HepG2 (cell line): ENCODE data around the gene TRIP4. TPM values are rescaled to one million over a fixed set of nuclear protein-coding genes. Genes with fewer than 3 reads are reported as not detected.
A peak's percentile ranks its signal among the peaks of the same experiment; 100 is the strongest.

Source experiments
- BHLHE40 ChIP-seq: IDR thresholded peaks from 2 replicates; pipeline ENCODE4 v1.6.1; 2011; ENCODE audit warnings: low read length, improper control_type of control experiment
- CCAR2 ChIP-seq: fragments of 200-400 bp; formaldehyde crosslinking; optimal IDR thresholded peaks from 2 replicates; pipeline ENCODE3; 2018; ENCODE audit warnings: low read depth, mild to moderate bottlenecking, low read length, moderate library complexity
- CHD2 ChIP-seq: IDR thresholded peaks from 2 replicates; pipeline ENCODE4 v1.6.1; 2011; ENCODE audit warnings: low read depth, low read length, improper control_type of control experiment
- EEA1 ChIP-seq: sonication (generic); formaldehyde crosslinking; IDR thresholded peaks from 2 replicates; pipeline ENCODE4 v1.5.1; 2020; ENCODE audit warnings: mild to moderate bottlenecking, missing genetic modification reagents, borderline replicate concordance
- EHMT2 ChIP-seq: fragments of 200-600 bp; sonication (generic); IDR thresholded peaks from 2 replicates; pipeline ENCODE4 v1.7.0; 2017; ENCODE audit warnings: antibody characterized with exemption, low read depth, low read length, borderline replicate concordance
- FOXA3 ChIP-seq: IDR thresholded peaks from 2 replicates; pipeline ENCODE4 v1.6.1; 2016; ENCODE audit warnings: missing genetic modification reagents, missing compliant biosample characterization
- GLI4 ChIP-seq: sonication (generic); formaldehyde crosslinking; IDR thresholded peaks from 2 replicates; pipeline ENCODE4 v1.5.1; 2020; ENCODE audit warnings: missing genetic modification reagents, mild to moderate bottlenecking, moderate library complexity, borderline replicate concordance
- HIC2 ChIP-seq: sonication (generic); formaldehyde crosslinking; IDR thresholded peaks from 2 replicates; pipeline ENCODE4 v1.9.0; 2022; ENCODE audit warnings: low read depth, missing genetic modification reagents
- IKZF1 ChIP-seq: fragments of 450-650 bp; IDR thresholded peaks from 2 replicates; pipeline ENCODE4 v1.7.1; 2016
- JDP2 ChIP-seq: sonication (generic); formaldehyde crosslinking; IDR thresholded peaks from 2 replicates; pipeline ENCODE4 v1.8.1; 2022; ENCODE audit warnings: missing genetic modification reagents, borderline replicate concordance
- KDM6A ChIP-seq: IDR thresholded peaks from 2 replicates; pipeline ENCODE4 v1.6.1; 2016; ENCODE audit warnings: low read depth
- LCORL ChIP-seq, 2 experiments: fragments of 450-650 bp in 1 of 2; sonication (generic) in 1 of 2; formaldehyde crosslinking in 1 of 2; IDR thresholded peaks; 2 replicates each; pipeline versions ENCODE4 v1.5.0 to v1.6.1; 2017 to 2020; ENCODE audit warnings: antibody characterized with exemption in 1 of 2, missing genetic modification reagents in 1 of 2
- MBNL3 ChIP-seq: fragments of 250-450 bp; sonication (Bioruptor Pico); conservative IDR thresholded peaks from 2 replicates; pipeline ENCODE4 v1.8.0; 2022; ENCODE audit warnings: mild to moderate bottlenecking, inconsistent platforms
- MLLT10 ChIP-seq: sonication (generic); formaldehyde crosslinking; IDR thresholded peaks from 2 replicates; pipeline ENCODE4 v1.4.0; 2020; ENCODE audit warnings: missing genetic modification reagents
- ONECUT2 ChIP-seq: sonication (generic); formaldehyde crosslinking; IDR thresholded peaks from 2 replicates; pipeline ENCODE4 v1.4.0; 2020; ENCODE audit warnings: missing genetic modification reagents
- RELA ChIP-seq: sonication (generic); formaldehyde crosslinking; IDR thresholded peaks from 2 replicates; pipeline ENCODE4 v1.4.0; 2020; ENCODE audit warnings: missing genetic modification reagents
- SIN3B ChIP-seq: fragments of 150-350 bp; IDR thresholded peaks from 2 replicates; pipeline ENCODE4 v1.6.1; 2014; ENCODE audit warnings: low read length
- SRSF4 ChIP-seq: fragments of 200-400 bp; formaldehyde crosslinking; IDR thresholded peaks from one replicate; pipeline ENCODE4 v1.6.1; 2018; ENCODE audit warnings: mild to moderate bottlenecking, low read depth, low read length, moderate library complexity; ENCODE audit not compliant: poor library complexity, severe bottlenecking
- ZBTB3 ChIP-seq: sonication (generic); formaldehyde crosslinking; IDR thresholded peaks from 2 replicates; pipeline ENCODE4 v1.4.0; 2020; ENCODE audit warnings: low read depth, mild to moderate bottlenecking, moderate library complexity, missing genetic modification reagents, borderline replicate concordance
- ZNF282 ChIP-seq: fragments of 450-650 bp; IDR thresholded peaks from 2 replicates; pipeline ENCODE4 v1.6.1; 2018; ENCODE audit not compliant: partially characterized antibody
- ZNF337 ChIP-seq: sonication (generic); formaldehyde crosslinking; IDR thresholded peaks from 2 replicates; pipeline ENCODE4 v1.5.1; 2020; ENCODE audit warnings: missing genetic modification reagents, low read depth, mild to moderate bottlenecking, borderline replicate concordance
- ZNF431 ChIP-seq: sonication (generic); formaldehyde crosslinking; IDR thresholded peaks from 2 replicates; pipeline ENCODE4 v1.9.0; 2022; ENCODE audit warnings: missing genetic modification reagents, low read depth, mild to moderate bottlenecking, borderline replicate concordance
- ZNF496 ChIP-seq: sonication (generic); formaldehyde crosslinking; IDR thresholded peaks from 2 replicates; pipeline ENCODE4 v1.8.1; 2023; ENCODE audit warnings: mild to moderate bottlenecking, moderate library complexity, missing genetic modification reagents; ENCODE audit not compliant: insufficient replicate concordance
- ZNF563 ChIP-seq: sonication (generic); formaldehyde crosslinking; IDR thresholded peaks from 2 replicates; pipeline ENCODE4 v1.8.0; 2022; ENCODE audit warnings: mild to moderate bottlenecking, moderate library complexity, missing genetic modification reagents
- ZNF607 ChIP-seq: sonication (generic); formaldehyde crosslinking; IDR thresholded peaks from 2 replicates; pipeline ENCODE4 v1.5.1; 2020; ENCODE audit warnings: missing genetic modification reagents, mild to moderate bottlenecking, borderline replicate concordance
- ZNF746 ChIP-seq: sonication (generic); formaldehyde crosslinking; IDR thresholded peaks from 2 replicates; pipeline ENCODE4 v1.8.0; 2022; ENCODE audit warnings: mild to moderate bottlenecking, missing genetic modification reagents
- polyA plus RNA-seq, 8 experiments: library from polyadenylated mRNA; depleted of rRNA in 3 of 8; stranded (reverse) in 7 of 8; unstranded in 1 of 8; fragments of >200 nt; fragmentation: Illumina TruSeq in 4 of 8; extraction: Trizol in 4 of 8; gene quantifications; 2 replicates each; pipeline versions ENCODE4 v1.2.1 to v1.2.3, GENCODE V29; 2011 to 2016; ENCODE audit warnings: low read depth in 4 of 8, missing spikeins in 1 of 8, mixed read lengths in 1 of 8; ENCODE audit not compliant: insufficient read depth in 1 of 8
- total RNA-seq, 5 experiments: library from RNA; depleted of rRNA; stranded (reverse); fragments of >200 nt; fragmentation: Illumina TruSeq; extraction: Trizol; gene quantifications; 2 replicates each; pipeline ENCODE4 v1.2.3, GENCODE V29; 2016; ENCODE audit warnings: low read depth in 1 of 5
- TF ChIP-seq, protein P1 (sequence below): sonication (generic); formaldehyde crosslinking; IDR thresholded peaks from 2 replicates; pipeline ENCODE4 v1.5.1; 2020; ENCODE audit warnings: mild to moderate bottlenecking, missing genetic modification reagents, moderate library complexity

Gene TRIP4
- total and polyA plus RNA-seq, 2 of the 13 experiments (the other 11 are each of a cell fraction or from before 2014, with no cell fraction given) = 7.1 to 11.8 TPM

- TF ChIP-seq MBNL3 (CRISPR knock-in tag) (no peak), CHD2 (no peak), ZNF563 (peak; percentile 57; the same call in 1 of the 2 replicates), KDM6A (no peak), SRSF4 (no peak), LCORL (IDR thresholded peaks at IDR 0.05) (no peak), LCORL (CRISPR knock-in tag; IDR thresholded peaks at IDR 0.05) (0 out of 2 replicates have a peak, but pooled peaks have one; percentile 61), RELA (CRISPR knock-in tag) (no peak), ONECUT2 (CRISPR knock-in tag) (no peak), ZNF337 (CRISPR knock-in tag) (no peak), ZNF607 (CRISPR knock-in tag) (0 out of 2 replicates have a peak, but pooled peaks have one; percentile 60), HIC2 (CRISPR knock-in tag) (no peak), MLLT10 (CRISPR knock-in tag) (no peak), ZBTB3 (CRISPR knock-in tag) (no peak), CCAR2 (peak; percentile 77), ZNF431 (CRISPR knock-in tag) (0 out of 2 replicates have a peak, but pooled peaks have one; percentile 34), IKZF1 (no peak), FOXA3 (peak; percentile 65; the same call in 1 of the 2 replicates), ZNF282 (no peak), EHMT2 (no peak), BHLHE40 (0 out of 2 replicates have a peak, but pooled peaks have one; percentile 23), EEA1 (CRISPR knock-in tag) (no peak; the same call in 1 of the 2 replicates), ZNF746 (CRISPR knock-in tag) (no peak), GLI4 (CRISPR knock-in tag) (no peak), SIN3B (0 out of 2 replicates have a peak, but pooled peaks have one; percentile 27), ZNF496 (CRISPR knock-in tag) (no peak), JDP2 (no peak)
- TF ChIP-seq, protein P1, sequence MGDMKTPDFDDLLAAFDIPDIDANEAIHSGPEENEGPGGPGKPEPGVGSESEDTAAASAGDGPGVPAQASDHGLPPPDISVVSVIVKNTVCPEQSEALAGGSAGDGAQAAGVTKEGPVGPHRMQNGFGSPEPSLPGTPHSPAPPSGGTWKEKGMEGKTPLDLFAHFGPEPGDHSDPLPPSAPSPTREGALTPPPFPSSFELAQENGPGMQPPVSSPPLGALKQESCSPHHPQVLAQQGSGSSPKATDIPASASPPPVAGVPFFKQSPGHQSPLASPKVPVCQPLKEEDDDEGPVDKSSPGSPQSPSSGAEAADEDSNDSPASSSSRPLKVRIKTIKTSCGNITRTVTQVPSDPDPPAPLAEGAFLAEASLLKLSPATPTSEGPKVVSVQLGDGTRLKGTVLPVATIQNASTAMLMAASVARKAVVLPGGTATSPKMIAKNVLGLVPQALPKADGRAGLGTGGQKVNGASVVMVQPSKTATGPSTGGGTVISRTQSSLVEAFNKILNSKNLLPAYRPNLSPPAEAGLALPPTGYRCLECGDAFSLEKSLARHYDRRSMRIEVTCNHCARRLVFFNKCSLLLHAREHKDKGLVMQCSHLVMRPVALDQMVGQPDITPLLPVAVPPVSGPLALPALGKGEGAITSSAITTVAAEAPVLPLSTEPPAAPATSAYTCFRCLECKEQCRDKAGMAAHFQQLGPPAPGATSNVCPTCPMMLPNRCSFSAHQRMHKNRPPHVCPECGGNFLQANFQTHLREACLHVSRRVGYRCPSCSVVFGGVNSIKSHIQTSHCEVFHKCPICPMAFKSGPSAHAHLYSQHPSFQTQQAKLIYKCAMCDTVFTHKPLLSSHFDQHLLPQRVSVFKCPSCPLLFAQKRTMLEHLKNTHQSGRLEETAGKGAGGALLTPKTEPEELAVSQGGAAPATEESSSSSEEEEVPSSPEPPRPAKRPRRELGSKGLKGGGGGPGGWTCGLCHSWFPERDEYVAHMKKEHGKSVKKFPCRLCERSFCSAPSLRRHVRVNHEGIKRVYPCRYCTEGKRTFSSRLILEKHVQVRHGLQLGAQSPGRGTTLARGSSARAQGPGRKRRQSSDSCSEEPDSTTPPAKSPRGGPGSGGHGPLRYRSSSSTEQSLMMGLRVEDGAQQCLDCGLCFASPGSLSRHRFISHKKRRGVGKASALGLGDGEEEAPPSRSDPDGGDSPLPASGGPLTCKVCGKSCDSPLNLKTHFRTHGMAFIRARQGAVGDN (CRISPR knock-in tag) = peak; percentile 81
Measured at GRCh38 chr15:64460206-64460723, 72.6 kb downstream of the TRIP4 start, which contains the start of gene ZNF609 (continued).
